Heart left ventricle (tissue), 13 donors: Measurements from ENCODE around the gene PROCR.

ENCODE experiments used
- POLR2A ChIP-seq, 2 donors: fragments of 450-650 bp; IDR thresholded peaks; one replicate each; pipeline ENCODE4 v1.6.1; 2017; ENCODE audit warnings: antibody characterized with exemption in 2 of 2, mild to moderate bottlenecking in 2 of 2, moderate library complexity in 2 of 2
- TF ChIP-seq, protein P1 (sequence below), 12 donors: fragments of 200-600 bp; sonication (generic) in 4 of 12; IDR thresholded peaks; one replicate each; pipeline versions ENCODE4 v1.5.0 to v1.8.0; 2018 to 2022; ENCODE audit warnings: antibody characterized with exemption in 12 of 12, mild to moderate bottlenecking in 5 of 12
- donor health status: ischemic (EF 13 %, LVEDD 7.1; RV severe dilation, severe dysfunction).
- donor health status: DM: no; HTN: yes; CAD: no.
- donor health status: DM: no; HTN: no; CAD: no.
- donor health status: ischemic (EF 25% LVEDD 6.9; RV normal size, moderate dysfunction).
- donor health status: ischemic (EF 25% LVEDD 5.7; RV mildly dilated, moderate dysfunction).
- donor health status: ischemic (EF 35%, LVEDD 5.7; RV mildly dilated, moderate dysfunction).
- donor health status: nonischemic (EF 11% LVEDD 7.7; RV severe dilation, severe dysfunction).
- donor health status: DM: yes; HTN: yes; CAD: no.
- donor health status: PGD.
- donor health status: ischemic (EF 29% LVEDD 5.4; RV normal size, mild dysfunction).
- donor health status: nonischemic (EF 23%, LVEDD 6.1; RV moderate dilation, normal function).

DNA sequence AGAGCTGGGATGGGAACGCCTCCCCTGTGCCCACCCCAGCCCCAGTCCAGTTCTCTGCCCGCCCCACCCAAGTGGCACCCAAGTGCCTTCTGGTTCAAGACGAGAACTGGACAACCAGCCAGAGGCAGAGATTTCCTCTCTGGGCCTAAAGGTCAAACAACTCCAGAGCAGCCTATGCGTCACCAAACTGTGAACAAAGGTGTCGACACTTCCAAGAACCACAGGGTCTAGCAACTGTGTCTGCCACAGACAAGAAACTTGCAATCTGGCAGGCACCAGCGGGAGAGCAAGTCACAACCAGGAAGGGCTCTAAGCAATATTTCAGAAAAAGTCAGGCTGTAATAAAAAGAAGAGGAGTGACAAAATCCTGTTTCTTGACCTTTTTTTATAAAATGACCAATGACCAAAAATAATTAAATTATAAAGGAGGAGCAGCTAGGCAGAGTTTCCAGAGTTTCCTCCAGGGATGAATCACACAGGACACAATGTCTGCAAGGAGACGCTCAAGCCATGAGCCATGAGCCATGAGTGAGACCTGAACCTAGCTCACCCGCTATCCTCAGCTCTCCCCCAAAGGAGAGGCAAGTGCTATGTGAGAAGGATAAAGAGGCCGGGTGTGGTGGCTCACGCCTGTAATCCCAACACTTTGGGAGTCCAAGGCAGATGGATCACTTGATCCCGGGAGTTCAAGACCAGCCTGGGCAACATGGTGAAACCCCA lies 35.8 kb upstream of the PROCR start:
- TF ChIP-seq, protein P1, sequence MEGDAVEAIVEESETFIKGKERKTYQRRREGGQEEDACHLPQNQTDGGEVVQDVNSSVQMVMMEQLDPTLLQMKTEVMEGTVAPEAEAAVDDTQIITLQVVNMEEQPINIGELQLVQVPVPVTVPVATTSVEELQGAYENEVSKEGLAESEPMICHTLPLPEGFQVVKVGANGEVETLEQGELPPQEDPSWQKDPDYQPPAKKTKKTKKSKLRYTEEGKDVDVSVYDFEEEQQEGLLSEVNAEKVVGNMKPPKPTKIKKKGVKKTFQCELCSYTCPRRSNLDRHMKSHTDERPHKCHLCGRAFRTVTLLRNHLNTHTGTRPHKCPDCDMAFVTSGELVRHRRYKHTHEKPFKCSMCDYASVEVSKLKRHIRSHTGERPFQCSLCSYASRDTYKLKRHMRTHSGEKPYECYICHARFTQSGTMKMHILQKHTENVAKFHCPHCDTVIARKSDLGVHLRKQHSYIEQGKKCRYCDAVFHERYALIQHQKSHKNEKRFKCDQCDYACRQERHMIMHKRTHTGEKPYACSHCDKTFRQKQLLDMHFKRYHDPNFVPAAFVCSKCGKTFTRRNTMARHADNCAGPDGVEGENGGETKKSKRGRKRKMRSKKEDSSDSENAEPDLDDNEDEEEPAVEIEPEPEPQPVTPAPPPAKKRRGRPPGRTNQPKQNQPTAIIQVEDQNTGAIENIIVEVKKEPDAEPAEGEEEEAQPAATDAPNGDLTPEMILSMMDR (IDR thresholded peaks at IDR 0.05): no peak
- no peak for TF ChIP-seq POLR2A (IDR thresholded peaks at IDR 0.05)
